ENCODE measurements around the gene ATP8A1.
A peak's percentile ranks its signal among the peaks of the same experiment; 100 is the strongest.

The ATP8A1 gene

GRCh38 chr4:42560467-42560861 lies 96.4 kb downstream of the ATP8A1 start:
- H3K9me3 Mint-ChIP-seq: no peaks in the 10 kb centered on the region
- no peaks in the 10 kb centered on the region for H3K27me3 Mint-ChIP-seq
- no peak overlapping the region for H3K27ac Mint-ChIP-seq
- ATAC-seq (replicated peaks) (no peak), DNase-seq (no peak)
- H3K4me1 Mint-ChIP-seq: no peaks in the 10 kb centered on the region
- H3K4me3 Mint-ChIP-seq: no peak overlapping the region
- H3K36me3 Mint-ChIP-seq: peaks cover 15 to 26% of the 10 kb centered on the region in 2 donors

GRCh38 chr4:42558156-42558555 lies 98.7 kb downstream of the ATP8A1 start:
- no peaks in the 10 kb centered on the region for H3K27me3 Mint-ChIP-seq
- no peak overlapping the region for H3K4me3 Mint-ChIP-seq
- no peak overlapping the region for H3K27ac Mint-ChIP-seq
- DNase-seq (no peak), ATAC-seq (replicated peaks) (no peak)
- H3K9me3 Mint-ChIP-seq: no peaks in the 10 kb centered on the region
- H3K4me1 Mint-ChIP-seq: no peaks in the 10 kb centered on the region
- H3K36me3 Mint-ChIP-seq: peaks cover 29 to 35% of the 10 kb centered on the region in 2 donors

DNA sequence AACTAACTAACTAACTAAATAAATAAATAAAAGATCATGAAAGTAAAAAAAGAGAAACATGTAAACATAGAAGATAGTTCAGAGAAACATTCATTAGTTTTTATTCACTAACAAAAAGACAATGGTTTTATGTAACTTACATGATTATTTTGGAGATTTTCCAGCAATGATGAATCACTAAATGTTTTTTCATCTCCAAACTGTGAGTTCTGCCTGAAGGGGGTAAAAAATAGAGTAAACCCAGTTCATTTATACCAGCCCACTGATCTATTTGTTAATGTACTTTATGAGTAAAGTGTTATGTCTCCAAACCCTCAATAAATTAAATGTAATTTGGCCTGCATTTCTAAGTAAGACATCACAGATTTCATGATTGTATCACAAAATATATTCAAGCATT lies 101.1 kb downstream of the ATP8A1 start:
- DNase-seq (no peak), ATAC-seq (replicated peaks) (no peak)
- no peak overlapping the region for H3K27ac Mint-ChIP-seq
- no peak overlapping the region for H3K4me3 Mint-ChIP-seq
- H3K9me3 Mint-ChIP-seq: no peaks in the 10 kb centered on the region
- H3K27me3 Mint-ChIP-seq: no peaks in the 10 kb centered on the region
- no peaks in the 10 kb centered on the region for H3K4me1 Mint-ChIP-seq
- peaks cover 15 to 19% of the 10 kb centered on the region in 2 donors for H3K36me3 Mint-ChIP-seq

DNA sequence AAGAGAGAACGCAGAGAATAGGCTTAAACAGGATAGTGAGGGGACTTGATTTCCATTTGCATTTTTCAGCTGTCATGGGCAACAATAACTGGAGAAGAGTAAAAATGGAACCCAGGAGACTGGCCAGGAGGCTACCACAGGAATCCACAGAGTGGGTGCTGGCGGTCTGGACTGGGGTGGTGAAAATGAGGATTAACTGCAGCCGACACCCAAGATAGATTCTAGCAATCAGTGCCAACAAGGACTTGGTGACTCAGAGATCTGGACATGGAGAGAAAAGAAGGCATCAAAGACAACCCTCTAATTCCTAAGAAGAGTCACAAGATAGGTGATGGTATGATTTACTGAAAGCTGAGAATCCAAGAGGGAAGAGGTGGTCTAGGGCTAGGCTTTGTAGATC lies 102.8 kb downstream of the ATP8A1 start:
- H3K4me1 Mint-ChIP-seq: no peaks in the 10 kb centered on the region
- no peak for ATAC-seq (replicated peaks)
- H3K4me3 Mint-ChIP-seq: no peak overlapping the region
- H3K36me3 Mint-ChIP-seq: peaks cover 19 to 25% of the 10 kb centered on the region in 2 donors
- H3K9me3 Mint-ChIP-seq: no peaks in the 10 kb centered on the region
- H3K27ac Mint-ChIP-seq: no peak overlapping the region
- DNase-seq: no peak
- no peaks in the 10 kb centered on the region for H3K27me3 Mint-ChIP-seq

- no peak for DNase-seq
- Mint-ChIP-seq H3K27me3 (no peaks in the 10 kb centered on the region), H3K4me3 (no peak overlapping the region), H3K27ac (no peak overlapping the region), H3K36me3 (peaks cover 20 to 27% of the 10 kb centered on the region in 2 donors), H3K4me1 (no peaks in the 10 kb centered on the region), H3K9me3 (no peaks in the 10 kb centered on the region)
- no peak for ATAC-seq (replicated peaks)
Observed at GRCh38 chr4:42549896-42550295, 107.0 kb downstream of the ATP8A1 start.

DNA sequence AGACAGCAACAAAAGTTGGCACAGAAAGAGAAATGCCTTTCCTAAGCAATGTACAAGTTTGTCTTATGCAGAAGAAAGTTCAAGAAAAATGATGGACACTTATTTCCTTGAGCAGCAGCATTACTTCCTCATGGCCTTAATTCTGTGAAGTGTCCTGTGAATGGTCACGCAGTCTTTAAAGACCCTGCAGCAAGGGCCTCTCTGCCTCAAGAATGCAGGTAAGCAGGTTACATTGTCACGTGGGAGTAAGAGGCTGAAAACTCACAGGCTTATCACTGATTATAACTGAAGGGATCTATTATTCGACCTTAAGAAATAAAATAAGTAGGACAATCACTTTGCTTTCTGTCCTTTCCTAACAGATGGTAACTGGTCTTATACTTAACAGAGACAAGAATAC lies 109.1 kb downstream of the ATP8A1 start:
- Mint-ChIP-seq H3K27me3 (no peaks in the 10 kb centered on the region), H3K4me1 (no peaks in the 10 kb centered on the region)

GRCh38 chr4:42543762-42544161 lies 113.1 kb downstream of the ATP8A1 start:
- Mint-ChIP-seq H3K27me3 (no peaks in the 10 kb centered on the region), H3K4me3 (no peak overlapping the region), H3K36me3 (peaks cover 14 to 36% of the 10 kb centered on the region in 2 donors), H3K27ac (no peak overlapping the region), H3K9me3 (no peaks in the 10 kb centered on the region), H3K4me1 (peaks cover 0 to 4% of the 10 kb centered on the region in 2 donors)
- ATAC-seq (replicated peaks) (no peak), DNase-seq (no peak)

More for the DNA sequence above, 109.1 kb downstream of the ATP8A1 start:
- Mint-ChIP-seq H3K36me3 (peaks cover 7 to 13% of the 10 kb centered on the region in 2 donors), H3K9me3 (no peaks in the 10 kb centered on the region), H3K27ac (no peak overlapping the region), H3K4me3 (no peak overlapping the region)
- ATAC-seq (replicated peaks) (no peak), DNase-seq (no peak)

- H3K4me3 Mint-ChIP-seq: no peak overlapping the region
- no peak overlapping the region for H3K27ac Mint-ChIP-seq
- peaks cover 0 to 4% of the 10 kb centered on the region in 2 donors for H3K4me1 Mint-ChIP-seq
- ATAC-seq (replicated peaks): no peak
- DNase-seq: no peak
- H3K27me3 Mint-ChIP-seq: no peaks in the 10 kb centered on the region
- H3K36me3 Mint-ChIP-seq: peaks cover 18 to 38% of the 10 kb centered on the region in 2 donors
- peaks cover 0 to 2% of the 10 kb centered on the region in 2 donors for H3K9me3 Mint-ChIP-seq
Observed at GRCh38 chr4:42543126-42543525, 113.8 kb downstream of the ATP8A1 start.

- Mint-ChIP-seq H3K36me3 (peaks cover 25 to 49% of the 10 kb centered on the region in 2 donors), H3K4me1 (peaks cover 0 to 10% of the 10 kb centered on the region in 2 donors), H3K9me3 (peaks cover 0 to 2% of the 10 kb centered on the region in 2 donors), H3K27ac (no peak overlapping the region), H3K4me3 (no peak overlapping the region), H3K27me3 (no peaks in the 10 kb centered on the region)
- ATAC-seq (replicated peaks): no peak
- no peak for DNase-seq
Observed at GRCh38 chr4:42541647-42542046, 115.3 kb downstream of the ATP8A1 start.

- H3K4me1 Mint-ChIP-seq: peaks cover 2 to 14% of the 10 kb centered on the region in 2 donors
- no peak overlapping the region for H3K27ac Mint-ChIP-seq
- DNase-seq (no peak), ATAC-seq (replicated peaks) (no peak)
- H3K4me3 Mint-ChIP-seq: no peak overlapping the region
- H3K36me3 Mint-ChIP-seq: peaks cover 39 to 71% of the 10 kb centered on the region in 2 donors
- no peaks in the 10 kb centered on the region for H3K27me3 Mint-ChIP-seq
- no peaks in the 10 kb centered on the region for H3K9me3 Mint-ChIP-seq
Observed at GRCh38 chr4:42533042-42533441, 123.9 kb downstream of the ATP8A1 start.

- Mint-ChIP-seq H3K27ac (no peak overlapping the region), H3K4me3 (no peak overlapping the region), H3K36me3 (peaks cover 32 to 60% of the 10 kb centered on the region in 2 donors), H3K27me3 (no peaks in the 10 kb centered on the region), H3K9me3 (no peaks in the 10 kb centered on the region), H3K4me1 (peaks cover 2 to 9% of the 10 kb centered on the region in 2 donors)
- no peak for ATAC-seq (replicated peaks)
- no peak for DNase-seq
Observed at GRCh38 chr4:42531341-42532030, 125.4 kb downstream of the ATP8A1 start.

DNA sequence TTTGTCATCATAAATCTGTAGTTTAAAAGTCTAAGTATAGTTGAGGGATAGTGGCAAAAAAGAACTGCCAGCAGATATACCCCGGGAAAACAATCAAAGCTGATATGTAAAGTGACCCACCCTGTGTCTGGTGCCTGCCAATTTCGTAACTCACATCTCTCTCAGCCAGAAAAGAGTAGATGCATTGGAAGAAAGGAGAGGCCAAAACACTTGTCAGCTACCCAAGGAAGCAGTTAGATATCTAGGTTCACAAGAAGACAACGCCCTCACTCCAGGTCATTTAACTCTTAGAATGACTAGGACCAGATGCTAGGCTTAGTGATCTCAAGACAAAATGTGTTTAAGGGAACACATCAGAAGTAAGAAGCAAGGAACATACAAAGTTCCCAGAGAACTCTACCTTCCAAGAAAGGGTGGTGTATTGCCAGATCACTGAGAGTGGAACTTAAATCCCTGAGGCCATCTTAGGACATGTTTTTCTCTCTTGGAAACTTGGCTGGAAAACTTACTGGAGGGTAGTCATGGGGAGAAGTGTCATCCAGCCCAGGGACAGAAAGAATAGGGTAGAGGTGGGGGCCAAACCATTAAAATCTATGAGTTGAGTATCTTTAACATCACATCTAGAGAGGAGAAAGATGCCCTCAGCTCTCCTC lies 133.7 kb downstream of the ATP8A1 start:
- ATAC-seq (replicated peaks): no peak
- Mint-ChIP-seq H3K9me3 (no peaks in the 10 kb centered on the region), H3K4me3 (no peak overlapping the region), H3K27me3 (no peaks in the 10 kb centered on the region), H3K36me3 (peaks cover 6 to 31% of the 10 kb centered on the region in 2 donors), H3K4me1 (no peaks in the 10 kb centered on the region), H3K27ac (no peak overlapping the region)
- DNase-seq: no peak

GRCh38 chr4:42519803-42520417 lies 137.0 kb downstream of the ATP8A1 start:
- H3K36me3 Mint-ChIP-seq: peaks cover 6 to 28% of the 10 kb centered on the region in 2 donors
- no peaks in the 10 kb centered on the region for H3K27me3 Mint-ChIP-seq
- DNase-seq: peak; percentile 11
- no peak overlapping the region for H3K27ac Mint-ChIP-seq
- peak; percentile 58 to 65 for ATAC-seq (replicated peaks)
- no peak overlapping the region for H3K4me3 Mint-ChIP-seq
- H3K4me1 Mint-ChIP-seq: peaks cover 3 to 5% of the 10 kb centered on the region in 2 donors
- H3K9me3 Mint-ChIP-seq: no peaks in the 10 kb centered on the region

- DNase-seq (no peak), ATAC-seq (replicated peaks) (no peak)
- no peak overlapping the region for H3K4me3 Mint-ChIP-seq
- H3K36me3 Mint-ChIP-seq: peaks cover 4 to 20% of the 10 kb centered on the region in 2 donors
- no peaks in the 10 kb centered on the region for H3K27me3 Mint-ChIP-seq
- peaks cover 3 to 5% of the 10 kb centered on the region in 2 donors for H3K4me1 Mint-ChIP-seq
- no peak overlapping the region for H3K27ac Mint-ChIP-seq
- no peaks in the 10 kb centered on the region for H3K9me3 Mint-ChIP-seq
Observed at GRCh38 chr4:42515156-42515884, 141.6 kb downstream of the ATP8A1 start.
